OCI-LY7 (cell line): ENCODE data around the gene CFTR.

Experiments used
- EZH2phosphoT487 ChIP-seq: fragments of 200-600 bp; sonication (generic); IDR thresholded peaks from 2 replicates; pipeline ENCODE4 v1.6.1; 2018; ENCODE audit warnings: low read depth, borderline replicate concordance, mild to moderate bottlenecking, mixed run types, antibody characterized with exemption, low read length, moderate library complexity, mixed read lengths
- TF ChIP-seq, protein P1 (sequence below): fragments of 200-600 bp; sonication (generic); conservative IDR thresholded peaks from 2 replicates; pipeline ENCODE4 v1.5.1; 2014; ENCODE audit warnings: mild to moderate bottlenecking, antibody characterized with exemption, low read length, moderate library complexity, mixed read lengths

DNA sequence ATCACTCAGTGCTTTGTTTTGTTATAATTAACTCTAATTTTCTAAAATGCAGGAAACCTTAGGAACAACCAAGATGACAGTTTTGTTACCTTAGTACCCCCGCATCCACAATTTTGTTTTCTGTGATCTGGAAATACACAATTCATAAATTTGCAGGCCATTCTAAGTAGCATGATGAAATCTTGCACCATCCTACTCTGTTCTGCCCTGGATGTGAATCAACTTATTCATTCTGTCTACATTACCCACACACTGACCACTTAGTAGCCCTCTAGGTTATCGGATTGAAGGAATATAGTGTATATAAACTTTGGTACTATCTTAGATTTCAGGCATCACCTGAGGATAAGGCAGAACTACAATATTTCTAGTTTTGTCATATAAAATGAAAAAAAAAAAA is 237.5 kb downstream of the CFTR start:
- TF ChIP-seq EZH2phosphoT487, result no peak
- TF ChIP-seq, protein P1, sequence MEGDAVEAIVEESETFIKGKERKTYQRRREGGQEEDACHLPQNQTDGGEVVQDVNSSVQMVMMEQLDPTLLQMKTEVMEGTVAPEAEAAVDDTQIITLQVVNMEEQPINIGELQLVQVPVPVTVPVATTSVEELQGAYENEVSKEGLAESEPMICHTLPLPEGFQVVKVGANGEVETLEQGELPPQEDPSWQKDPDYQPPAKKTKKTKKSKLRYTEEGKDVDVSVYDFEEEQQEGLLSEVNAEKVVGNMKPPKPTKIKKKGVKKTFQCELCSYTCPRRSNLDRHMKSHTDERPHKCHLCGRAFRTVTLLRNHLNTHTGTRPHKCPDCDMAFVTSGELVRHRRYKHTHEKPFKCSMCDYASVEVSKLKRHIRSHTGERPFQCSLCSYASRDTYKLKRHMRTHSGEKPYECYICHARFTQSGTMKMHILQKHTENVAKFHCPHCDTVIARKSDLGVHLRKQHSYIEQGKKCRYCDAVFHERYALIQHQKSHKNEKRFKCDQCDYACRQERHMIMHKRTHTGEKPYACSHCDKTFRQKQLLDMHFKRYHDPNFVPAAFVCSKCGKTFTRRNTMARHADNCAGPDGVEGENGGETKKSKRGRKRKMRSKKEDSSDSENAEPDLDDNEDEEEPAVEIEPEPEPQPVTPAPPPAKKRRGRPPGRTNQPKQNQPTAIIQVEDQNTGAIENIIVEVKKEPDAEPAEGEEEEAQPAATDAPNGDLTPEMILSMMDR, result no peak
